HG02588 (cell line): ENCODE measurements around the gene OR51B4.
"Not testable (repeated sequence)": the region's sequence is repeated elsewhere in the genome, so short reads cannot be mapped to it uniquely, and the experiment has no call there.

Experiments
- ATAC-seq: cut with Tn5 transposase; IDR thresholded peaks from one replicate; pipeline ENCODE4 v1.9.1; 2021; ENCODE audit warnings: mild to moderate bottlenecking, moderate library complexity; ENCODE audit not compliant: unreplicated experiment

OR51B4 gene, protein sequence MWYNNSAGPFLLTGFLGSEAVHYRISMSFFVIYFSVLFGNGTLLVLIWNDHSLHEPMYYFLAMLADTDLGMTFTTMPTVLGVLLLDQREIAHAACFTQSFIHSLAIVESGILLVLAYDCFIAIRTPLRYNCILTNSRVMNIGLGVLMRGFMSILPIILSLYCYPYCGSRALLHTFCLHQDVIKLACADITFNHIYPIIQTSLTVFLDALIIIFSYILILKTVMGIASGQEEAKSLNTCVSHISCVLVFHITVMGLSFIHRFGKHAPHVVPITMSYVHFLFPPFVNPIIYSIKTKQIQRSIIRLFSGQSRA

DNA sequence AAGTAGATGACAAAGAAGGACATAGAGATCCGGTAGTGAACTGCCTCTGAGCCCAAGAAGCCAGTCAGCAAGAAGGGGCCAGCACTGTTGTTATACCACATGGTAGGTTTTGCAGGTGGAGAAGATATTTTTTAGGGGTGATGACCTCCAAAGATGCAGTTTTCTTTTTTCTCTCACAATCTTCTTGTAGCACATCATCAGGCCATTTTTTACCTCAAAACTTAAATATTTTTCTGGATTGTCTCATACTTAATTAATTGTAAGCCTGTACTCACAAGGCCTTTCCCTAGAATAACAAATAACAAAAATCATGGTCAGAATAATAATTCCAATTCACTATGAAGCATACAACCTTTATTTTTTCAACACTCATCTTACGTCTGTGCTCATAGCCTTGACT lies at the start of gene OR51B4:
Gene OR51B4, minus strand, starts transcription at position 101 of the 400 bp plus-strand sequence. Its CDS starts 0 bp downstream, at position 101.
- no peak for ATAC-seq

DNA sequence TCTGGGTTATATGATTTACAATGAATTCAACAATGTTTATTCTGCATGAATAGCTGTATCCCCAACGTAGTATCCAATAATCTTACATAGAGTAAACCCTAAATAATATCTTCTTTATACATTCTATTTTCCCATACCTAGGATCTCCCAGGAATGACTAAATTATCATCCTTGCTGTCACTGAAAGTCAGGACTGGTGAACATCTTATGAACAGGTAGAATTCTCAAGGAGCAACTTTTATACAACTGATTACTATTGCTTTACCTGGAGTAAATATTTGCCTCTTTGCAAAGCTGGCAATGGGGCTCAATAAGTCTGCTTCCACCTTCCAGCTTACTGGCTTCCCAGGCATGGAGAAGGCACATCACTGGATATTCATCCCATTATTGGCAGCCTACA lies 49.5 kb upstream of the OR51B4 start, which contains the start of gene OR51B6:
Gene OR51B6, plus strand, starts transcription at position 301 of the 400 bp plus-strand sequence. Its CDS starts 0 bp downstream, at position 301.
- no peak for ATAC-seq

DNA sequence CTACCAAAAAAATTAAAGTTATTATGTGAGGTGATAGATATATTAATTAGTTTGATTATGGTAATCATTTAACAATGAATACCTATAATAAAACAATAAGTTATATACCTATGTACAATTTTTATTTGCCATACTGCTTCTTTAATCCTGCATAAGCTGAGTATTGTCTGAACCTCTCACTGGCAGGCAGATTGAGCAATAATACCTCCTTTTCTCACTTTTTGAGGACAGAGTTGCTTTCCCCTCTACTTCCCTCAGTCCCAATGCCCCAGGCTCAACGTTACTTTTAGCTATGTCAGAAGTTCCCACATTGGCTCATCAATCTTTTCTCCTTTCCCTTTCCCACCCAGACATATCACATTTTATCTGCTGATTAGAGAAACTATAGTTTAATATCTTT lies 47.8 kb upstream of the OR51B4 start:
- ATAC-seq: no peak

DNA sequence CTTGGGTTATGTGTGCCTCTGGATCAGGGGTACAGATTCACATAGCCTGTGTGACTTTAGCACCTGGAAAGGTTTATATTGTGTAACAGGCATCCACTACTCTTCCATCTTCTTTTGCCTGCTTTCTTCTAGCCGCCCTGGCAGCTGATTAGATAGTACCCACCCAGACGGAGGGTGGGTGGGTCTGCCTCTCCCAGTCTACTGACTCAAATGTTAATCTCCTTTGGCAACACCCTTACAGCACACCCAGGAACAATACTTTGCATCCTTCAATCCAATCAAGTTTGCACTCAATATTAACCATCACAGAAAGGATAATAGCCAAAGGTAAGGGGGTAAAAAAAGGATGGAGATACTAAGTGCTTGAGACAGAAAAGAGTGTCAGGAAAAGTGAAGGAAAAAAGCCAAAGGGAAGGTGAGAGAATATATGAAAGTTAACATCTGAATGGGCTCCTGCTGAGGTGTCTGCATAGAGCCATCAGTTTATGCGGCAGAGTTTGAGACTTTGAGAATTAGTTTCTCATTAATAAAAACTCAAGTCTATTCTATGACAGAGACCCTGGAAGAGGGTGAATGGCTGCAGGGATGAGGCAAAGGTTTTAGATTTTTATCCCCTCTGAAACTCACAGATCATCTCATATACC lies 46.9 kb upstream of the OR51B4 start:
- no peak for ATAC-seq

DNA sequence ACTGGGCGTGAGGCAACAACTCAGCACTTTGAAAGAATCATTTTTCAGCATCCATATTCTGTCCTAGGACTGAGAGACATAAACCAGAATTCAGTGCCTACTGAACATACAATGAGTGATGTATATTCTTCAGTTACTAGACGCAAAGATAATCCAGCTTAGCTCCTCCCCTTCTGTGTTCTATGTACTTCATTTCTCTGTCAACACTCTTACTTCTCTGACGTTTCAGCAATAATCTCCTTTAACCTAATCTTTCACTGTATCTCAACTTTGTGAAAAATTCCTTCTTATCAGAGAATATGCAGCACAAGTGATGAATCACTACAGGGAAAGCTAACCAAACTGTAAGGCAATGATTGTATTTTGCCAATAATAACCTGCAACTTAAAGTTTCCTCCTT lies 44.1 kb upstream of the OR51B4 start:
- no peak for ATAC-seq

DNA sequence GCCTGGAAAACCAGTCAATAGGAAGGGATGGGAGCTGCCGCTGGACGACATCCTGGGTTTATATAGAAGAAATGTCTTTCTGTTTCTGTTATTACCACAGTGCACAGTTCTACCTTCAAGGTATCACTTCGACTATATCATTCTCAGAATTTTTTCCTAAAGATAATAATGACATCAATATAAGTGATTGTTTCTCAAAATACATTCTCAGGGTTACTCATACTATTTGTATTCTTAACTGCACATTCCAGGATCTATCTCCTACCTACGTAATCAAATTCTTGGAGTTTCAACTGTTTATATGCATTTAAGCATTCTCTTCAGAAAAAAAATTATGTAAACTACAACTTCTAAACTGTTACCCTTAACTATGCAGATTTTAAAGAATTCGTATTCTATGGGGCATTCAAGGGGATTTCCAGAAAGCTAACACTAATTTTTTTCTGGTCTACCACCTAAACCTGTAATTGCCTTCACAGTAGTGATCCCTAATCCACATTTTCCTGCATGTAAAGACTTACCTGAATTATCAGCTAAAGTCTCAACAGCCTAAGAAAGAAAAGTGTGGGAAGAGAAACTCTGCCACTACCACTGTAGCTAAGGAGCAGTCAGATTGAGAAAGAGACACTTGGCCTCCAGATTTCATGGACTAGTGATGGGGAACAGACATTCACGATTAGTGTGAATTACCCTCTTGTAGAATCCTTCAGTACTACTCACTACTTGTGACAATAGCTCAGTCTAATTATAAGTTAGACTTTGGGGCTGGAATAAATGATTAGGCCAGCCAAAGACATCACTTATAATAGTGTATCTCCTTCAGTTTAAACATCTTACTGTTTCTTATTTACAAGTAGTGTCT lies 42.0 kb upstream of the OR51B4 start, which contains the start of gene OR51B5:
Gene OR51B5, minus strand, starts transcription at position 51 of the 862 bp plus-strand sequence. Its CDS starts 0 bp downstream, at position 51.
- no peak for ATAC-seq

DNA sequence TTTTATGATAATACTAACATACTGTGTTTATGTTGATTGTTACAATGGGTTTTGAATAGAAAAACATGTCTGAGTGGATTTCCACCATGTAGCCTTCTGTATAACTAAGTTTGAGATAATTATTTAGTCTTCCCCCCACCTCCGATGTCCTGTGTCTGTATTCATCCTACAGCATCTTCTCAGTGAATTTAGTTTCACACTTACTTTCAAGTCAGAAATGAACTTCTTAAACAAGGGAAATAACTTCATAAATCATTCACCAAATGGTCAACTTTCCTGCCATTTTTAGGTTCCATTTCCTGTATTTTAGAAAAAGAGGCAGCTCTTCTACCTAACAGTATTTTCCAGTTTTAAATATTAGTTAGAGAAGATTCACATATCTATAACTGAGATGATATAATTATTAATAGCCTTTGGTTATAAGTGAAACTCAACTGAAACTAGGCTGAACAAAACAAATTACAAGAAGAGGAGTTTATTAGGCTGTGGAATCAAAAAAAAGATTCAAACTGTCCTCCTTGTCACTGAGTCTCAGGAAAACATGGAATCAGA lies 38.1 kb upstream of the OR51B4 start:
- ATAC-seq: peak; percentile 62

DNA sequence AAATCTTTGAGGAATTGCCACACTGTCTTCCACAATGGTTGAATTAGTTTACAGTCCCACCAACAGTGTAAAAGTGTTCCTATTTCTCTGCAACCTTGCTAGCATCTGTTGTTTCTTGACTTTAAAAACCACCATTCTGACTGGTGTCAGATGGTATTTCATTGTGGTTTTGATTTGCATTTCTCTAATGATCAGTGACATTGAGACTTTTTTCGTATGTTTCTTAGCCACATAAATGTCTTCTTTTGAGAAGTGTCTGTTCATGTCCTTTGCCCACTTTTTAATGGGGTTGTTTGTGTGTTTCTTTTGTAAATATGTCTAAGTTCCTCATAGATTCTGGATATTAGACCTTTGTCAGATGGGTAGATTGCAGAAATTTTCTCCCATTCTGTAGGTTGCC lies 35.5 kb upstream of the OR51B4 start:
- not testable (repeated sequence) for ATAC-seq

DNA sequence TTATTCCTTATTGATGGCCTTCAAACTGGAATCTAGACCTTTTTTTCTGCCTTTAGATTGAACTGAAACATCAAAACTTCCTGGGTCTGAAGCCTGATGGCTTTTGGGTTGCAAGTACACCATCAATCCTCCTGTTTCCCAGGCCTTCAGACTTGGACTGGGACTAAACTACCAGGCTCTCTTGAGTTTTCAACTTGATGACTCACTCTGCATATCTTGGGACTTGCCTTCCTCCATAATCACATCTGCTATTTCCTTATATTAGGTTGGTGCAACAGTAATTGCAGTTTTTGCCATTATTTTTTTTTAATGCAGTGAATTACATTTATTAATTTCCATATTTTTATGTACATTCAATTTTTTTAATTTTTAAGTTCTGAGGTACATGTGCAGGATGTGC lies 34.6 kb upstream of the OR51B4 start:
- no peak for ATAC-seq

DNA sequence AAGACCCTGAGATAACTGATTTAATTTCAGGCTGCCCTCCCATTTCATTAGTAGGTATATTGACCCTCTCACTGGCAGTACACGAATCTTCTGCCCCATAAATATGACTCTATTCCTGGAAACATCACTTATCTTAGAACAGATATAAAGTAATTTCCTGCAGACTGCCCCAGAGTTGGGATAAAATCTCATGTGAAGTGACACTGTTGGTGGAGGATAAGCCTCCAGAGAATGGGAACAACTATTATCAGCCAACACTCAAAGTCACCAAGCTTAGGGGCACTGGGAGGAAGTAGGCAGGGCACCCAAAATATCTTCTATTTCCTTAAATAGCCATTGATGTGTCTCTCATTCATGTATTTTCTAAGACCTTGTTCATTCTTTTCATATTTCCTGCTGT lies 33.4 kb upstream of the OR51B4 start:
- ATAC-seq: no peak

DNA sequence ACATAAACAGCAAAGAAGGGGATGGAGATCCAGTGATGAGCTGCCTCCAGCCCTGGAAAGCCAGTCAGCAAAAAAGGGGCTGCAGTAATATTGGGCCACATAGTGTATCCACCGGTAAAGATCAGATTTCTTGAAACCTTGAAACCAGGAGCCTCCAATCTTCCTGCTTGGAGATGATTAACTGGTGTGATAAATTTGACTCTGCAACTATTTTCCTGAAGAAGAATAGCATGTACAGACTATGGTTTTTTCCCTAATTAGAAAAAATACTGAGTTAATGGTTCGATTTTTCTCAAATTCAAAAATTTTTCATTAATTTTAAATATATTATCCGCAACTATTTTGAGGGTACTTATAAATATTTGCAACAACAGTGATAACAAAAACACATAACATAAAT lies 22.5 kb upstream of the OR51B4 start, which contains the start of gene OR51B2:
Gene OR51B2, minus strand, starts transcription at position 101 of the 400 bp plus-strand sequence. Its CDS starts 0 bp downstream, at position 101.
- no peak for ATAC-seq

DNA sequence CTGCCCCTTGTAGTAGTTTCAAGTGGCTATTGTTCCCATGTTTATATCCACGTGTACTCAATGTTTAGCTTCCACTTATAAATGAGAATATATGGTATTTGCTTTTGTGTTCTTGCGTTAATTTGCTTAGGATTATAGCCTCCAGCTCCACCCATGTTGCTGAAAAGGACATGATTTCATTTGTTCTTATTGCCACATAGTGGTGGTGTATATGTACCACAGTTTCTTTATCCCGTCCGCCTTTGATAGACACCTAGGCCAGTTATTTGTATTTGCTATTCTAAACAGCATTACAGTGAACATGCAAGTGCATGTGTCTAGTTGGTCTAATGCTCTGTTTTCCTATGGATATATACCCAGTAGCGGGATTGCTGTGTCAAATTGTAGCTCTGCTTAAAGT lies 15.5 kb upstream of the OR51B4 start:
- no peak for ATAC-seq

DNA sequence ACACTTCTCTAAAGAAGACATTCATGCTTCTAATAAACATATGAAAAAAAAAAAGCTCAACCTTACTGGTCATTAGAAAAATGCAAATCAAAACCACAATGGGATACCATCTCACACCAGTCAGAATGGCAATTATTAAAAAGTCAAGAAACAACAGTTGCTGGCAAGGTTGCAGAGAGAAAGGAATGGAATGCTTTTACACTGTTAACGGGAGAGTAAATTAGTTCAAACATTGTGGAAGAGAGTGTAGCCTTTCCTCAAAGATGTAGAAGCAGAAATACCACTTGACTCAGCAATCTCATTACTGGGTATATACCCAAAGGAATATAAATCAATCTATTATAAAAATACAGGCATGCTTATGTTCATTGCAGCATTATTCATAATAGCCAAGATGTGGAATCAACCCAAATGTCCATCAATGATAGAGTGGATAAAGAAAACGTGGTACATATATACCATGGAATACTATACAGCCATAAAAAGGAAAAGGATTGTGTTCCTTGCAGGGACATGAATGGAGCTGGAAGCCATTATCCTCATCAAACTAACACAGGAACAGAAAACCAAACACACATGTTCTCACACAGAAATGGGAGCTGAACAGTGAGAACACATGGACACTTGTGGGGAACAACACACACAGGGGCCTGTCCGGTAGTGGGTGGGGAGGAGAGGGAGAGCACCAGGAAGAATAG lies 11.7 kb upstream of the OR51B4 start:
- not testable (repeated sequence) for ATAC-seq

DNA sequence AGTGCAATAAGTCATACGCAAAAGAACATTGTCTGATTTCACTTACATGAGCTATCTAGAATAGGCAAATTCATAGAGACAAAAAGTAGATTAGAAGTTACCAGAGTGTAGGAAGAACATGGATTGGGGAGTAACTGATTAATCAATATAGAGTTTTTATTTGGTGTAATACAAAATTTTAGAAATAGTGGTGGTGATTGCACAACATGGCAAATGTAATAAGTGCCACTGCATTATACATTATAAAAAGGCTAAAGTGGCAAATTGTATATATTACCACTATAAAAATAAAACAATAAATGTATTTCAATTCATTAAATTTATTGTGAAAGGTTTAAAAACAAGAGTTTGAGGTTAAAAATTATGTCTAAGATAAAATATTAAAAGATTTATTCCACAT lies 8.7 kb upstream of the OR51B4 start:
- no peak for ATAC-seq

DNA sequence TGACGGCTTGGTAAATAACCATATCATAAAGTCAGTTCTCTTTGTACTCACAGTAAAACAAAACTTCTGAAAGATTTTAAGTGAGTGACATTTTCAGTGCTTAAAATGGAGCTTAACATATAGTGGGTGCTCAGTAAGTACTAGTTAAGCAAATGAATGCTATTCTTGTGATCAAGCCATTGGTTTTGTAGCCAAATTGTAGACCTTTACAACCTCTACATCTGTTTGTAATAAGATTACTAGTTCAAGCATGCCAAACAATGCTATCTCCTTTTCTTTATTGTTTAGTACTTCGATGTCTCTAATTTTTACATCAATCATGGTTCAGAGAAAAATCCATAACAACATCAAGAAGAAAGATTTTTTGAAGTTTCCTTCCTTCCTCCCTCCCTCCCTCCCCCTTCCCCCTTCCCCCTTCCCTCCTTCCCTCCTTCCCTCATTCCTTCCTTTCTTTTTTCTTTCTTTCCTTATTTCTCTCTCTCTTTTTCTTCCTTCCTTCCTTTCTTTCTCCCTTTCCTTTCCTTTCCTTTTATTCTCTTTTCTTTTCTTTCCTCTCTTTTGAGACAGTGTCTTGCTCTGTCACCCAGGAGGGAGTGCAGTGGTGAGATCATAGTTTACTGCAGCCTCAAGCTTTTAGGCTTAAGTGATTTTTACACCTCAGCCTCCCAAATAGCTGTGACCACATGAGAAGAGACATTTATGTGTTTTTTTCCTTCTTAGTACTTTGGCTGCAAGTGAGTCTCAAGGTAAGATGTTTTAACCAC lies 5.7 kb upstream of the OR51B4 start:
- ATAC-seq: no peak

DNA sequence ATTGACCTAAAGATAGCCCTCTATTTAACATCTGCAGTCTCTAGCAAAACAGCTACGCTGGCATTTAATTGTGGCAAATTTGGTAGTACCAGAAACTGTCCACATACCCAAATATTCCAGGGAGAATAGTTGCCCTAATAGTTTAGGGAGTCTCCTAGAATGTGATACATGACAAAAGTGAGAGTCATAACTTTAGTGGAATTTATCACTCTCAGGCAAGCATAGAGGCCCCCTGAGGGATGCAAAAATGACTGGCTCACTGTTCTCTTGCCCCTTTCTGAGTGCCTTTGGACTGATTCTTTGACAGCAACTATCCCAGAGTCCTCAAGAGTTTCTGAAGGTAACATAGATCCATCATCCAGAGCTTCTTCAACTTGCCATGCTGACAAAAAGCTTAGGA lies 2.3 kb upstream of the OR51B4 start:
- ATAC-seq: no peak

DNA sequence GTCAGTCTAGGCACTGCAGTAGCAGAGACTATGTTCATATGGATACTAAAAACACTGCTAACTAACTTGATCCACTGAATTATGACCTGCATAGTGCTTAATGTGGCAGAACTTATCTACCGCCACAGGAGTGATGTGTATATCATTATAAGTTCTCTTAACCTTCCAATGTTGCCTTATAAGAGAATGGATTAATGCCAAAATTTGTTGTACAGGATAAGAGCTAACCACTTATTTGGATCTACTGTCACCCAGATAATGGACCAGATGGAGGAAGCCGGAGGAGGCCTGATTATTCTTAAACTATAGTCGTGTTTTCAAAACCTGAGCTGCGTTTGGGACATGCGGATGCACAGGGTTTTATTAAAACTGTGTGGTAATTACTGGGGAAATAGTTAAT lies 1.9 kb upstream of the OR51B4 start:
- no peak for ATAC-seq

DNA sequence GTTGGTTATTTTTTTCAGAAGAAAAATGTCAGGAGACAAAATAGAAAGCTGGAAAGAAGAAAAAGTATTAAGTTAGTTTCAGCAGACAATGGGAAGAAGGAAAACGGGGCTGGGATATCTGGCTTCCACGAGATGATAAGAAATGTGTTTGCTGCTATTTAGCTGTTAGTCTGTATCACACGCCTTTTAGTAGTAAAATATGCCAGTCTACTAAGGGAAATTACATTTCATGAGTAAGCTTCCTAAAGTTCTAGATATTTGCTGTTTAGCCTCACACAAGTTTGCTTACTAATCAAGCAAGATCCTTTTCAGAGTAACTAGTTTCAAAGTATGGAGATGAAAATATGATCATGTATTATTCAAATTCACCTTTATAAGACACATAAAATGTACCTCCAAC lies 1.5 kb downstream of the OR51B4 start:
- no peak for ATAC-seq

DNA sequence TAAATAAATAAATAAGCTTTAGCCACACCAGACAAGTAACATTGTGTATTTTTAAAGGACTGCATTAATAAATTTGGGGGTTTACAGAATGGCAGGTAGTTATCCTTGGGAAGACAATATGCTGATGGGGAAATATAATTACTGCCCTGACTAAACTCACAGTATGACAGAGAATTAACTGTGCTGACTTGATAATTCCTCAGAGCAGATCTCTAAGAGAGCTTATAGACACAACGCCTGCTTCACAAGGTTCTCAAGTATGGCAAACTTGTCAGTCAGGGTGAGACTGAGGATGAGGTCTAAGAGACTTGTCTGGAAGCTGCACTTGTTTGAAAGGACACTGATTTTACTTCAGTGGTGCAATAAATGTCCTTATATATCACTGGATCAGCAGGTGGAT lies 3.3 kb downstream of the OR51B4 start:
- no peak for ATAC-seq
